ENCODE data around the gene MAST4. TPM values are rescaled to one million over a fixed set of nuclear protein-coding genes. Genes with fewer than 3 reads are reported as not detected.
A peak's percentile ranks its signal among the peaks of the same experiment; 100 is the strongest.

Gene MAST4
- polyA plus RNA-seq, 1 experiment, result 11.6 TPM

- H3K4me3 ChIP-seq (ENCODE audit: low read depth, low read length), result no peak overlapping the region
- DNase-seq (ENCODE audit: low read depth, low spot score), result no peak
- H3K27me3 ChIP-seq (ENCODE audit: control insufficient read depth, insufficient read depth, low read length), result no peaks in the 10 kb centered on the region
- H3K27ac ChIP-seq (ENCODE audit: low read depth, low read length), result no peak overlapping the region
- H3K9me3 ChIP-seq (ENCODE audit: control insufficient read depth, insufficient read depth, low read length), result no peaks in the 10 kb centered on the region
- ChIA-PET CTCF (interaction anchor here (1.2 to 8.1 kb wide), 6 partner anchors 9 to 840 kb away, joined by 4 to 210 read pairs (median 12); no protein-coding TSS in a partner anchor), POLR2A (no interaction called here)
- TF ChIP-seq CTCF (IDR thresholded peaks at IDR 0.05; ENCODE audit: low read depth, low read length), result no peak
These were observed 551.6 kb downstream of the MAST4 start for GRCh38 chr5:67147760-67148159.

DNA sequence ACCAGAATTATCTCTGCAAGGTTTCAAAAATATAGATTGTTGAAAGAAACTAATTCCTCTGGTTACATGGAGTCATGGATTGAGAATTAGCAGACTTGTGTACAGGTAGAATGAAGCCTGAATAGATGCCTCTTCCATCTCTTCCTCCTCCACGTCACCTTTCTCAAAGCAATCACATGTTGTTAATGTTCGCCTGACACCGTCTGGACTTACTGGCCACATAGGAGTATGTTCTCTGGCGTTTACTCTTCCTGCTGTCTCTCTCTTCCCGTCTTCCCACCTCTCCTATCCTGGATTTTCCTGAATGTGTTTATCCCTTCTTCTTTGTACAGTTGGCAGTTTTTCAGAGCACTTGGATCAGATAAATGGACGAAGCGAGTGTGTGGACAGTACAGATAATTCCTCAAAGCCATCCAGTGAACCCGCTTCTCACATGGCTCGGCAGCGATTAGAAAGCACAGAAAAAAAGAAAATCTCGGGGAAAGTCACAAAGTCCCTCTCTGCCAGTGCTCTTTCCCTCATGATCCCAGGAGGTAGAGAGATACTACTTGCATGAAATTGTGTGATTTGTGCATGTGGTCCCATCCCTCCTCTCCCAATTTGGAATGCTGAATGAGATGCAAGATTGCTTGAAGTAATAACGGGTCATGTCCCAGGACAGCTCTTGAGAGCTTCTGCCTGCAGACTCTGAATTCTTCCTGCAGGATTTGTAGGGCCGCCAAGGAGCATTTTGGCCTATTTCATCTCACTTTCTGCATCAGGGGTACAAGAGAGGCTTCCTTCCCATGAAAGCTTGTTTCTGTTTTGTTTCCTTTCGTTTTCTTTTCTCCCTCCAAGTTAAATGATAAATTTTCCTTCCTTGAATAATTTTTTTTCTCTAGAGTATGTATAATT, 553.1 kb downstream of the MAST4 start:
- Histone ChIP-seq H3K9me3 (ENCODE audit: control insufficient read depth, insufficient read depth, low read length) (no peaks in the 10 kb centered on the region), H3K27ac (ENCODE audit: low read depth, low read length) (no peak overlapping the region), H3K27me3 (ENCODE audit: control insufficient read depth, insufficient read depth, low read length) (no peaks in the 10 kb centered on the region), H3K4me3 (ENCODE audit: low read depth, low read length) (peak overlapping the region; percentile 25)
- CTCF ChIA-PET, result interaction anchor here (0.5 to 8.1 kb wide), 75 partner anchors 10 to 1687 kb away, joined by 3 to 210 read pairs (median 4); no protein-coding TSS in a partner anchor
- DNase-seq (ENCODE audit: low read depth, low spot score), result no peak
- TF ChIP-seq CTCF (IDR thresholded peaks at IDR 0.05; ENCODE audit: low read depth, low read length), result no peak
- POLR2A ChIA-PET, result interaction anchor here (0.9 kb wide), 2 partner anchors 145 to 329 kb away, joined by 3 to 4 read pairs; no protein-coding TSS in a partner anchor

- CTCF ChIA-PET, result interaction anchor here (0.5 to 8.1 kb wide), 77 partner anchors 9 to 1850 kb away, joined by 3 to 210 read pairs (median 4); no protein-coding TSS in a partner anchor
- H3K4me3 ChIP-seq (ENCODE audit: low read depth, low read length), result no peak overlapping the region
- no peak for DNase-seq (ENCODE audit: low read depth, low spot score)
- no peaks in the 10 kb centered on the region for H3K27me3 ChIP-seq (ENCODE audit: control insufficient read depth, insufficient read depth, low read length)
- POLR2A ChIA-PET, result interaction anchor here (0.9 kb wide), 2 partner anchors 146 to 330 kb away, joined by 3 to 4 read pairs; no protein-coding TSS in a partner anchor
- H3K27ac ChIP-seq (ENCODE audit: low read depth, low read length), result no peak overlapping the region
- H3K9me3 ChIP-seq (ENCODE audit: control insufficient read depth, insufficient read depth, low read length), result no peaks in the 10 kb centered on the region
- peak; percentile 85 for TF ChIP-seq CTCF (IDR thresholded peaks at IDR 0.05; ENCODE audit: low read depth, low read length)
These were observed 553.8 kb downstream of the MAST4 start for GRCh38 chr5:67149951-67150523.

- ChIA-PET CTCF (interaction anchor here (0.7 to 8.1 kb wide), 3 partner anchors 14 to 338 kb away, joined by 3 to 210 read pairs (median 111); no protein-coding TSS in a partner anchor), POLR2A (no interaction called here)
- no peaks in the 10 kb centered on the region for H3K27me3 ChIP-seq (ENCODE audit: control insufficient read depth, insufficient read depth, low read length)
- H3K9me3 ChIP-seq (ENCODE audit: control insufficient read depth, insufficient read depth, low read length), result no peaks in the 10 kb centered on the region
- H3K4me3 ChIP-seq (ENCODE audit: low read depth, low read length), result no peak overlapping the region
- no peak for TF ChIP-seq CTCF (IDR thresholded peaks at IDR 0.05; ENCODE audit: low read depth, low read length)
- DNase-seq (ENCODE audit: low read depth, low spot score), result no peak
- H3K27ac ChIP-seq (ENCODE audit: low read depth, low read length), result no peak overlapping the region
These were observed 556.2 kb downstream of the MAST4 start for GRCh38 chr5:67152400-67152799.
